KMS-11 (cell line): ENCODE results near the gene EGF.
"Not testable (repeated sequence)": the region's sequence is repeated elsewhere in the genome, so short reads cannot be mapped to it uniquely, and the experiment has no call there.

Experiments
- H2AFZ ChIP-seq: fragments of 200-600 bp; sonication (generic); 2 replicates; pipeline ENCODE4 v1.6.1; 2016; ENCODE audit warnings: antibody characterized with exemption, mixed run types, low read depth
- H3K27ac ChIP-seq: fragments of 200-600 bp; sonication (generic); 2 replicates; pipeline ENCODE4 v1.6.1; 2016; ENCODE audit warnings: mild to moderate bottlenecking, mixed run types
- H3K27me3 ChIP-seq: fragments of 200-600 bp; sonication (generic); 2 replicates; pipeline ENCODE4 v1.6.1; 2017; ENCODE audit warnings: mild to moderate bottlenecking, low read depth, mixed run types, moderate library complexity; ENCODE audit not compliant: insufficient read depth
- H3K36me3 ChIP-seq: fragments of 200-600 bp; sonication (generic); 2 replicates; pipeline ENCODE4 v1.6.1; 2017; ENCODE audit warnings: mild to moderate bottlenecking, mixed run types; ENCODE audit not compliant: insufficient read depth
- H3K4me1 ChIP-seq: fragments of 200-600 bp; sonication (generic); 2 replicates; pipeline ENCODE4 v1.6.1; 2016; ENCODE audit warnings: mild to moderate bottlenecking, low read depth, mixed run types; ENCODE audit not compliant: poor library complexity, severe bottlenecking
- H3K4me2 ChIP-seq: fragments of 200-600 bp; sonication (generic); 2 replicates; pipeline ENCODE4 v1.7.0; 2016; ENCODE audit warnings: mild to moderate bottlenecking, mixed run types
- H3K4me3 ChIP-seq: fragments of 200-600 bp; sonication (generic); IDR thresholded peaks from 2 replicates; pipeline ENCODE4 v1.6.1; 2017; ENCODE audit warnings: low read depth, low read length, mixed read lengths; ENCODE audit not compliant: insufficient read depth
- H3K79me2 ChIP-seq: fragments of 200-600 bp; sonication (generic); 2 replicates; pipeline ENCODE4 v1.6.1; 2016; ENCODE audit warnings: low read depth, mixed run types; ENCODE audit not compliant: insufficient read depth
- H3K9ac ChIP-seq: fragments of 200-600 bp; sonication (generic); 2 replicates; pipeline ENCODE4 v1.6.1; 2016; ENCODE audit warnings: mild to moderate bottlenecking, mixed run types
- H4K20me1 ChIP-seq: fragments of 200-600 bp; sonication (generic); 2 replicates; pipeline ENCODE4 v1.6.1; 2016; ENCODE audit warnings: mild to moderate bottlenecking, mixed run types; ENCODE audit not compliant: insufficient read depth
- TF ChIP-seq, protein P1 (sequence below): fragments of 200-600 bp; sonication (generic); conservative IDR thresholded peaks from 2 replicates; pipeline ENCODE4 v1.6.1; 2017; ENCODE audit warnings: low read depth, mild to moderate bottlenecking, antibody characterized with exemption, low read length, moderate library complexity, mixed read lengths

The EGF gene

GRCh38 chr4:109872950-109873656 is 39.6 kb upstream of the EGF start:
- Histone ChIP-seq H3K27me3 (no peaks in the 10 kb centered on the region), H3K4me2 (no peak overlapping the region), H3K36me3 (no peaks in the 10 kb centered on the region), H3K4me3 (no peak overlapping the region), H3K4me1 (peaks cover 4% of the 10 kb centered on the region), H3K27ac (no peak overlapping the region), H3K9ac (no peak overlapping the region), H4K20me1 (no peaks in the 10 kb centered on the region), H3K79me2 (no peaks in the 10 kb centered on the region), H2AFZ (no peak overlapping the region)
- TF ChIP-seq, protein P1, sequence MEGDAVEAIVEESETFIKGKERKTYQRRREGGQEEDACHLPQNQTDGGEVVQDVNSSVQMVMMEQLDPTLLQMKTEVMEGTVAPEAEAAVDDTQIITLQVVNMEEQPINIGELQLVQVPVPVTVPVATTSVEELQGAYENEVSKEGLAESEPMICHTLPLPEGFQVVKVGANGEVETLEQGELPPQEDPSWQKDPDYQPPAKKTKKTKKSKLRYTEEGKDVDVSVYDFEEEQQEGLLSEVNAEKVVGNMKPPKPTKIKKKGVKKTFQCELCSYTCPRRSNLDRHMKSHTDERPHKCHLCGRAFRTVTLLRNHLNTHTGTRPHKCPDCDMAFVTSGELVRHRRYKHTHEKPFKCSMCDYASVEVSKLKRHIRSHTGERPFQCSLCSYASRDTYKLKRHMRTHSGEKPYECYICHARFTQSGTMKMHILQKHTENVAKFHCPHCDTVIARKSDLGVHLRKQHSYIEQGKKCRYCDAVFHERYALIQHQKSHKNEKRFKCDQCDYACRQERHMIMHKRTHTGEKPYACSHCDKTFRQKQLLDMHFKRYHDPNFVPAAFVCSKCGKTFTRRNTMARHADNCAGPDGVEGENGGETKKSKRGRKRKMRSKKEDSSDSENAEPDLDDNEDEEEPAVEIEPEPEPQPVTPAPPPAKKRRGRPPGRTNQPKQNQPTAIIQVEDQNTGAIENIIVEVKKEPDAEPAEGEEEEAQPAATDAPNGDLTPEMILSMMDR, result no peak

GRCh38 chr4:109873791-109874514 is 38.7 kb upstream of the EGF start:
- H3K27me3 ChIP-seq, result no peaks in the 10 kb centered on the region
- no peaks in the 10 kb centered on the region for H4K20me1 ChIP-seq
- H3K27ac ChIP-seq, result no peak overlapping the region
- no peak overlapping the region for H2AFZ ChIP-seq
- H3K36me3 ChIP-seq, result no peaks in the 10 kb centered on the region
- H3K79me2 ChIP-seq, result no peaks in the 10 kb centered on the region
- TF ChIP-seq, protein P1, result no peak
- H3K9ac ChIP-seq, result no peak overlapping the region
- H3K4me2 ChIP-seq, result no peak overlapping the region
- H3K4me3 ChIP-seq, result no peak overlapping the region
- peaks cover 4% of the 10 kb centered on the region for H3K4me1 ChIP-seq

DNA sequence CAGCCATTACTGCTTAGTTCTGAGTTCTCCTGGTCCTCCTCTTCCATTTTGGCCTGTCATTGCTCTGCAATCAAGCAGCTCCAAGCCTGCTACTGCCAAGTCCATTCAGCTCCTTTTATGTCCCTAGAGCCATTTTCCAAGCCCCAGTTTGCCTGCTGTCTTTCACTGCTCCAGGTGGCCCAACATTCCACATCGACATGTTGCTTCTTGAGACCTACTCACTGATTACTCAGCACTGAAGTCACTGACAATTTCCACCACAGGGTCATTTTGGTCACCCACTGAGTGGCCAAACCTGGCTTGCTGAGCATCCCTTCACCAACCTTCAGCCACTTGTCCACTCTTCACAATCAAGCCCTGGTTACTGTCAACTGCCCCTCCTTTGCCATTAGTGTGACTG is 37.6 kb upstream of the EGF start:
- no peaks in the 10 kb centered on the region for H3K36me3 ChIP-seq
- no peak overlapping the region for H2AFZ ChIP-seq
- H3K9ac ChIP-seq, result no peak overlapping the region
- peaks cover 4% of the 10 kb centered on the region for H3K4me1 ChIP-seq
- no peak overlapping the region for H3K4me2 ChIP-seq
- no peaks in the 10 kb centered on the region for H4K20me1 ChIP-seq
- TF ChIP-seq, protein P1, result no peak
- H3K4me3 ChIP-seq, result no peak overlapping the region
- no peaks in the 10 kb centered on the region for H3K27me3 ChIP-seq
- no peak overlapping the region for H3K27ac ChIP-seq
- H3K79me2 ChIP-seq, result no peaks in the 10 kb centered on the region

GRCh38 chr4:109875553-109875952 is 37.1 kb upstream of the EGF start:
- H3K4me3 ChIP-seq, H3K36me3 ChIP-seq, H3K27me3 ChIP-seq, H3K79me2 ChIP-seq, H3K4me2 ChIP-seq, H4K20me1 ChIP-seq, H3K4me1 ChIP-seq, H3K9ac ChIP-seq, H3K27ac ChIP-seq, H2AFZ ChIP-seq: not testable (repeated sequence)
